Cardiac septum (tissue), 1 donor: Measurements from ENCODE around the gene NPM1. TPM values are rescaled to one million over a fixed set of nuclear protein-coding genes. Genes with fewer than 3 reads are reported as not detected.

Experiments
- DNase-seq: peaks from one replicate; pipeline ENCODE4 v3.0.0-alpha.2; 2020; ENCODE audit warnings: low spot score
- intact Hi-C: fragments of 100-400 bp; cut with DNase I; formaldehyde crosslinking; loops from one replicate; pipeline ENCODE4 v1.14.0; 2022
- total RNA-seq: library from RNA; stranded (reverse); fragmentation: NEBNext Ultra II Directional; extraction: Animal tissue kit (Norgen Biotek cat#: 25700); gene quantifications from one replicate; pipeline ENCODE4 v1.2.1, GENCODE V29; 2021
- donor health status: DM: no; HTN: no; CAD: no.

NPM1 gene
- total RNA-seq, 1 donor from 2014 or later = 412 TPM

DNA sequence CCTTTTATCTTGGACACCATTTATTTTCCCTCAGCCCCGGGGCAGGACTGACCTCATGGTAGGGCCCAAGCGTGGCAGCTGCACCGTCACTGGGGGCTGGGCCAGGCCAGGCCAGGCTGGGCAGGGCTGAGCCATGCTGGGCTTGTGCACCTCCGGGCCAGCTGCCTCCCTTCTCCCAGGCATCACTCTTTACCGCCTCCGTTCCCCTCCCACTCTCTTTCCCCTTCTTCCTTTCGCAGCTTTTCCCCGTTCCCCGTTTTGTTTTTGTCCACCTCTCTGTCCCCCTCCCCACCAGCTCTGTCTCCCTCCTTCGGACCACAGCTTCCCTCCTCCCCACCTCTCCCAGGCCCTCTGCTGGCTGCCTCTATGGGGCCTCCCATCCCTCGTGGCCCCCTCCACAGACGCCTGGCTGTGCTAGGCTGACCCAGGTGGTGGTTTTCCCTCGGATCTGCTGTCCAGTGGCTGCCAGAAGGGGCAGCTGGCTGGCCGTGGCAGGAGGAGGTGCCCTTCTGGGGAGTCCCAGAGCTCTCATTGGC is 49.7 kb downstream of the NPM1 start:
- no peak for DNase-seq
- intact Hi-C loops = no loop called here

DNA sequence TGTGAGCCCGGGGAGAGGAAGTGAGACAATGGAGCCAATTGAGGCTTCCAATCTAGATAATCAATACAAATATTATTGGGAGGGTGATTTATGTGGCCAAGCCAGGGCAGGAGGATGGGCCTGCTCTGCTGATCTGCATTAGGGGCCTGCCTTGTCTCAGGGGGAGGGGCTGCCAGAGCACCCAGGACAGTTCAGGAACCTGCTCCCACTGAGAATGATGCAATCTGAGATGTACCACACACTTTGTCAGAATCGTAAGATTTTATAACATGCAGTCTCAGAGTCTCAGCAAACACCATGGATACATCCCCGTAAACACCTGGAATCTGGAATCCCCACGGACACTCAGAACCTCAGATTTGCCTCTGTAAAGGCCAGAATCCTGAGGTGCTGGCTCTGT is 51.1 kb downstream of the NPM1 start:
- no peak for DNase-seq
- intact Hi-C loops = no loop called here

DNA sequence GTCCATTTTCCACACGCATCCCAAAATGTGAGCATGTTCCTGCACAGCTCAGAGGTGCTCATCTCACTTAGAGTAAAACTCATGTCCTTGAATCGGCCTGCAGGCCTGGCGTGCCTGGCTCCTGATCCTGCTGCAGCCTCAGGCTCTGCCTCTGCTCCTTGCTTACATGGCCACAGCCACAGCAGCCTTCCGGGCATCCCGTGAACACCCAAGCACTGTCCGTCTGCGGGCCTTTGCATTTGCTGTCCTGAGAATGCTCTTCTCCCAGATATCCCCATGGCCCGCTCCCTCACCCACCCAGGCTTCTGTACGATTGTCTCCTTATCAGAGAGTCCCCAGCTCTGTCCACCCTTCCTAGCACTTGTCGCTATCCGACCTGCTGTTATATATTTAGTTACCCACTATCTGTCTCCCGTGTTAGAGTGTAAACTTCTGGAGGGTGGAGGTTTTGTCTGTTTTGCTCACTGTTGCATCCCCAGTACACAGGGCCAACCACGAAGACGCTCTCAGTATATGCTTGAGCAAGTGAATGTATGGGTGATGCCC is 53.7 kb downstream of the NPM1 start:
- DNase-seq = no peak
- intact Hi-C loops = no loop called here

DNA sequence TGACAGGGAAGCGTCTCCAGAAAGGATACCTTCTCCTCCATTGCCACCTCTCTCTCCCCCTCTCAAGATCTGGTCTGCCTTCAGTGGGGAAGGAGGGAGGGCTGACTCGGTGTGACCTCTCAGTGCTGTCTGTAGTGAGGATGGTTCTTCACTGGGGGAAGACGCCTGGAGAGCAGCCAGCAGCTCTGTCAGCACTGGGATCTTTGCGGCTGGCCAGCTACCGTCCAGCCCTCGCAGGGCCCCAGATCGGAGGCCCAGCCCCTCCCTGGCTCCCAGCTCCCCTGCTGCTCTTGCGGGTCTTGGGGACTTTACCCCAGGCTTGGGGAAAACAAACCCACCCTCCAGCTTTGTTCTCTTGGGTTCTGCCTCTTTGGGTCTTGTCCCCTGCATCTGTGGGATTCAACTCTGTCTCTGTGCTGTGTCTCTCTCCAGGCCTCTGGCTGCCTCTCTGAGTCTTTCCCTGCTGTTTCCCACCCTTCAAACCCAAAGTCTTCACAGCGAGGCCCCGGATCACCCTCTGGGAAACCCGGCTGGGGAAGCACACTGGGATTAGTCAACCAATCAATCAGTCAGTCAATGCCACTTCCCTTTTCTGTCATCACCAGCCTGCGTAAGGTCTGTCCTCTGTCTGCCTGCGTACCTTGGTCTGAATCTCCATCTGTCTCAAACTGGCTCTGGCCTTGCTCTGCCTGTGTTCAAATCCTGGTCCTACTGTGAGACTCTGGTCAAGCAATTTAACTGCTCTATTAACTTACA is 54.8 kb downstream of the NPM1 start:
- intact Hi-C loops = no loop called here
- no peak for DNase-seq

DNA sequence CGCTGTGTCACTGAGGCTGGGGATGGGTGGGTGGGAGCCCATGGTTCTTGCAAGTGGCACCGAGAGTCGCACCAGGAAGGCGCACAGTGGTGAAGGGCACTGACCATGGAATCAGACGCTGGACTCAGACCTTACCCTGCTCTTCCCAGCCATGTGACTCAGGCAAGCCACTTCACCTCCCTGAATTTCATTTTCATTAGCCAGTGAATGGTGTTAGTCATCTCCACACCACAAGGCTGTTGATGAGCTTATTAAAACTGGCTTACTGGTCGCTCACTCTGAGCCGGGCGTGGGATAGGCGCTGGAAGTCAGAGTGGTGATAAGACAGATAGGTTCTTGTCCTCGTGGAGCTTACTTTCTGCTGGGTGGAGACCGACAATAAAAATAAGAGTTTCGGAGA is 56.9 kb downstream of the NPM1 start:
- DNase-seq = no peak
- intact Hi-C loops = no loop called here

DNA sequence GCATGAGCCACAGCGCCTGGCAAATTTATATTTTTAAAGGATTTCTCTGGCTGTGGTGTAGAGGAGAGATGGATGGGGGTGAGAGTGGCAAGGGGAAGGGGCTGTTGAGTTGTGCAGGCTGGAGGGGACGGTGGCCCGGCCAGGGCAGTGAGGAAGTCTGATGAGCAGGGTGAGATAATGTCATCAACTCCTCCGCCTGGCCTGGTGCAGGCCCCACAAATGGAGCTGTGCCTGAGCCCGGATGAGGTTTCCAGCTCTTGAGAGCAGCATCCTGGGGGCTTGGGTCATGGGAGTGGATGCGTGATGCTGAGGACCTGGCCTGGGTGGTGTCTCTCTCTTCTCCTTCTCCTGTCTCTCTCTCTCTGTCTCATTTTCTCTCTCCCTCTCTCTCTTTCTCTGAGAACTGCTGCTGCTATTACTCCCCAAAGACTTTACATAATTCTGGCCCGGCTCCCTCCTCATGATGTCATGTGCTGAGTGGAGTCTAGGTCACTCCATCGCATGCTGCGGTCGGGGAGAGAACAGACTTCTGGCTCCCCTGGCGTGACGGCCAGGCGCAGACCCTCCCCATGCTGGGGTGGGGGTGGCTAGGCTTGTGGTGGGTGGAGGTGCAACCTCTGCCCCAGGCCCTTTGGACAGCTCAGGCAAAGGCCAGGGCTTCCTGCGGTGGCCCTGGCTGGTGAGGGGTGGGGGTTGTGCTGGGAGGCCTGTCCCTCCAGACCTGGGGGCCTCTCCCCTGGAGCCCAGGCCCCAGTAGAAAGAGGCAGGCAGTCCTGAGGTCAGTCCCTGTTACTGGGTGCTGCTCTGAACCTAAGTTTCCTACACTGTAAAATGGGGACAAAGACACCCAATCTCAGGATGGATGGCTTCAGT is 58.2 kb downstream of the NPM1 start:
- intact Hi-C loops = no loop called here
- no peak for DNase-seq

DNA sequence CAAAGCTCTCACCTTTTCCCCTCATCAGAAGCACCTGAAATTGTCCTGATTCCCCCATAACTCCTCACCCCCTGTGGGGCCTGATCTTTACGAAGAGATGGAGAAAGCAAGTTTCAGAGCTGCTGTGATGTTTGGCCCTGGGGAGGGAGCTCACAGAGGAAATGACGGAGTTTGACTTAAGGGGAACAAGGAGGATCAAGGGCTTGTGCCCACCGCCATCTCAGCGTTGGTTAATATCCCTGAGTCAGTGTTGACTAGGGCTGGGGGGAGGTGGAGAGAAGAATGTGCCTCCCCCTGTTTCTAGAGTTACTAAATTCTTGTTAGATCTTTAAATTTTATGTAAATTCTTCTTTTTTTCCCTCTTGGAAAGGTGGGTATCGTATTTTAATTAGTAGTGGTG is 59.6 kb downstream of the NPM1 start:
- intact Hi-C loops = no loop called here
- no peak for DNase-seq

DNA sequence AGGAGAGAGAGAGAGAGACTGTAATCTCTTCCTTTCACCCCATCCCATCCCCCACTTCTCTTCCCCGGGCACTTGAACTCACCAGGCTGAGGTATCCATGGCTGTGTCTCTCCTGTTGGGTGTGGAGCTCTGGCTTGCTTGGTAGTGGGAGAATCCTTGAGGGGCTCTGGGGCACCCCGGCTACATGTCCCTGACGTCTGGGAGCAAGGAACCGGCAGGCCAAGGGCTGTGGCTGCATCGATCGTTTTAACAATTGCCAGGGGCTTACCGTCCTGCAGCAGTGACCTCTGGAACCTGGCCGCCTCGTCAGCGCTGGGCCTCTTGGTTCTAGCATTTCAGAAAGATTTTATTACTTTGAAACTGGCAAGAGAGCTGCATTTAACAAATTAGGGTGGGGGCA is 61.8 kb downstream of the NPM1 start:
- intact Hi-C loops = no loop called here
- DNase-seq = no peak

DNA sequence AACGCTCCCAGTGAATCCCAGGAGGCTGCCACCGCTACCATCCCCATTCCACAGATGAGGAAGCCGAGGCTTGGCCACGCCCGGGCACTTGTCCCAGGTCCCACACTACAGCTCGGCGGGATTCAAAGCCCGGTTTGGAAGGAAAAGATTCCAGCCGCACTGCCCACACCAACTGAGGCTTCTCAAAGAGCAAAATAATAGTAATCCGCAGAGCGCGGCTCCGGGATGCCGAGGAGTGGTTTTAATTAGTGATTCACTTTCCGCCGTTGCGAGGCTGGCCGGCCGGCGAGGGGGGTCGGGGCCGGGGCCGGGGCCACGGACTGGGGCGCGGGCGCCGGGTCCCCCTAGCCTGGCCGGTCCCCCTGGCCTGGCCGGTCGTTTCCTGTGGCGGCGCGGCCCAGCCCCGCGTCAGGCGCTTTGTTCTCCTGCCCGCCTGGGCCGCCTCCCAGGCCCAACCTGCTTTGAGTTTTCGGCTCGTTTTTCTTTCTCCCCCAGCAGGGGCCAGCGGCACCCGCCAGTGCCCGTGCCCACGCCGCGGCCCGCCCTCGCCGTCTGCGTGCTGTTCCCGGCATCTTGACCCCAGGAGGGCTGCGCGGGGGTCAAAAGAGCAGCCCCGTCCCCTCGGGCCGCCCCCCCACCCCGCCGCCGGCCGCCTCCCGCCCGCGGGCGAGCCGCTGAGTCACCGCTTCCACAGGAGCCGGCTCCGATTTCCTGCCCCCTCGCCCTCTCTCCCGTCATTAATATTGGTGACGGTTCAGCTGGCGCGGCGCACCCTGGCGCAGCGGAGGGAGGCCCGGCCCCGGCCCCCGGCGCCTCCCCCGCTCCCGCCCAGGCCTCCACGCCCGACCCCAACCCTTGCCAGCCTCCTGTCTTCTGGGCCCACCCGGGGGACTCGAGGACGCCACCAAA is 63.0 kb downstream of the NPM1 start:
- DNase-seq = no peak
- intact Hi-C loops = no loop called here

DNA sequence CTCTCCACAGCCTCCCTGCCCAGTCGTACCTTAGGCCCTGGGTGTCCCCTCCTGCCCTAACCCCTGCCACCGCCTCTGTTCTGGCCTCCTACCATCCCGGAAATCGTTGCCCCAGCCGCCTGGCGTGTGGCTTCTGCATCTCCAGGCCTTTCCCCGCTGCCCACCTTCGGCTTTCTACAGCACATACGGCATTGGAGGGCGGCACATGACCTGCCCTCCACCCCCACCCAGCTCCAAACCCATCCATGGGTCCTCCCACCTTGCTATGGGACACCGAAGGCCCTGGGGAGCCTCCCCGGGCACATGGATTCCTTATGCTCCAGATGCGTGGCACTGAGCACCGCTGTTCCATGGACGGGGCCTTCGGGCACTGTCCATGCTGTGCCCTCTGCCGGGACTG is 63.8 kb downstream of the NPM1 start:
- DNase-seq = no peak
- intact Hi-C loops = no loop called here

DNA sequence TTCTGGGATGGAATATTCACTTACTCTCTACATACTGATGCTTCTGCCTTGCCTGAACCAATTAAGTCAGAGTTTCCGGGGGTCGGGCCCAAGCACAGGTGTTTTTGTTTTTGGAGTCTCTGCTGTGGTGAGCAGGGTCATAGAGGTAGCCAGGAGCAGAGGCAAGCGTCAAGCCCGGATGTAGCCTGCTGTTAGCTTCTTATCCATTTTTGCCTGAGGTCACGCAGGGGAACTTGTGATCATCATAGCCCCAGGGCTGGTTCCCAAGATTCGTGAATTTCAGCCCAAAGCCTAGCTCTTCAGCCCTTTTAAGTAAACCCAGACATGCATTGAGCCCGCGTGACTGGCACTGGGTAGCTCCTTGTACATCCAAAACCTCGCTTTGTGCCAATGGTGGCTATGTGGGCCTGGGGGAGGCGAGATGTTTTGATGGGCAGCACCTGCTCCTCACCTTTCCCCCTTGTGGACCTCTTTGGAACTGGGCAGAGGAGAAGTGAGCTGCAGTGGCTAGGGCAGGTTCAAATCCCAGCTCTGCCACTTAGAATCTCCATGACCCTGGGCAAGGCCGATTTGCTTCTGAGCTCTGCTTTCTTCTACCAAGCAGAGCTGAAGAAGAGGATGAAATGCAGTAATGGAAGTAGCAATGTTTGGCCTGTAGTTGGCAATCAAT is 65.5 kb downstream of the NPM1 start:
- no peak for DNase-seq
- intact Hi-C loops = no loop called here

DNA sequence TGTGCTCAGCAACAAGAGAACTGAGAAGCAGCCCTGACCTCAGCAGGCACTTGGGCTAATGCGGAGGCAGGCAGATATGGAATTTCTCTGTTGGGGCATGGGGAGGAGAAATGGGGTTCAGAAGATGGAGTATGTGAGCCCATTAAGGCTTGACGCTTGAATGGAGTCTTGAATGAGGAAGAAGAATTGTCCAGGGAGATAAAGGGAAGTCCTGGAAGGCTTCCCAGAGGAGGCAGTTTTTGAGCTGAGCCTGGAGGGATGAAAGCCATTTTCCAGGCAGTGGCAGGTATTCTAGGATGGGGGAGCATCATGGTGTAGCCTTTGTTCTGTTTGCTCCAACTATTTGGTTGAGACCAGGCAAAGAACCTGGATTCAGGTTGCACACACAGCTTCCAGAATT is 66.3 kb downstream of the NPM1 start:
- no peak for DNase-seq
- intact Hi-C loops = no loop called here

DNA sequence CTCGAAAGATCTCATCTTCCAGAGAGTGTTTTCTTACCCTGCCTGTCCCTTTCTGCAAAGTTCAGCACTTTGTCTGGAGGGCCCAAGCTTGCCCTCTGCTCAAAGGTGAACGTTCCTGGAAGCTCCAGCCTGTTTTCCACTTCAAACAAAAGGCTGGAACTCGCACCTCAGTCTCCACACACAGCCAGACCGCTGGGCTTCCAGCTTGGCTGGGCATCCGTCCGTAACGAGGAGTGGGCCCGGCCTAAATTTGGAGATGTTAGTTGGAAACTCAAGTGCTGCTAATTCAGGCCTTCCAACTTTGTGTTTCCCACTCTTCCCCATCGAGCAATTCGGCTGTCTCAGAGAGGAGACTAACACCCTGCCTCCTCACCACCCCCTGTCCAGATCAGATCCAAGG is 66.9 kb downstream of the NPM1 start:
- DNase-seq = no peak
- intact Hi-C loops = no loop called here

DNA sequence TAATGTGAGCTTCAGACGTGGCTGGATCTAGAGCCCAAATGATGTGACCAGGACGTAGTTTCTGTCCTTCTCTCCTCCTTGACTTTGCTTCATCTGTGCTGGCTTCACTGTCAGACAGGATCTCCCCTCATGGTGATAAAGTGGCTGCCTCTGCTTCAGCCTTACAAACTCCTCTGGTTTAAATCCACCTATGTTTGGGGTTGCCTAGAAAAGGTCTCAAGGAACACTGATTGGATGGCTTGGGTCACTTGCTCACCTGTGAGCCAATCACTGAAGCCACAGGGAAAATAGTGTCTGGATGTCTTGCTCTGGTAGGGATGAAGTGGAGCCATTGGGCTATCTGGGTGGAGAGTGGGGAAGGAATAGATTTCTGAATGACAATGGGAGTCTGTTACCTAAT is 67.9 kb downstream of the NPM1 start:
- intact Hi-C loops = no loop called here
- DNase-seq = no peak

DNA sequence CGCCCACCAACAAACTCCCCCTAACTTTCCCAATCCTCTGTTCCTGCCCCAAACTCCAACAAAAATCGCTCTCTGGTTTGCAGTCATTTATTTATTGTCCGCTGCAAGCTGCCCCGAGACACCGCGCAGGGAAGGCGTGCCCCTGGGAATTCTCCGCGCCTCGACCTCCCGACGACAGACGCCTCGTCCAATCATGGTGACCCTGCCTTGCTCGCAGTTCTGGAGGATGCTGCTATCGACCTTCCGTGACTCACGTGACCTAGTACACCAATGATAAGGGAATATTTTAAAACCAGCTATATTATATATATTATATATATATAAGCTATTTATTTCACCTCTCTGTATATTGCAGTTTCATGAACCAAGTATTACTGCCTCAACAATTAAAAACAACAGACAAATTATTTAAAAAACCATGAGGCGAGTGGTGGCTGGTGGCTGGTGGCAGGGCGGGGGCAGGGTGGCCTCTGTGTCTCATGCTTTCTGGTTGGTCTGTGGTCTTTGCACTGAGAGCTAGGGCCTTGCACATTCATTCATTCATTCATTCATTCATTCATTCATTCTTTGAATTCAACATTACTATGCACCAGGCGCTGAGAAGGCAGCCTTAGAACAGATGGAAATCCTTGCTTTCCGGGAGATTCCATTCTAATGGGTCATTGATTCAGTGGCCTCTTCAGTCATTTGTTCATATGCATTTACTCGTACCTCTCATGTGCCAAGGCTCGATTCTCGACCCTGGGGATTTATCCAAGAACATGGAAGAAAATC is 69.7 kb downstream of the NPM1 start:
- intact Hi-C loops = no loop called here

DNA sequence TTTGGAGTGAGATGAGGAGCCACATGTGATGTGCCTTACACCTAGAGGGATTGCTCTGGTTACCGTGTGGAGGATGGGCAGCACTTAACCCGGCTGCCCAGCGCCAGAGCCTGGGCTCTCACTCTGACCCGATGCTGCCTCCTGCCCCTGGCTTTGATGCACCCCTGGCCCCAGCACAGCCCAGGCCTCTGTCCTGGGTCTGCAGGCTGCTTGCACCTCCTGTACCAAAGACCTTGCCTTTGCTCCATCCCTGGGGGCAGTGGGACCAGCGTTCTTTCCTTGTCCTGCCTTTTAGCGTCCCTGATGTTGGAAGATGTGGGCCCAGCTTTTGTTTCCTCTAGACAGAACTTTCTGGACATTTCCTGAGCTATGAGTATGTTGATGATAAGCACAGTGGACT is 72.2 kb downstream of the NPM1 start:
- DNase-seq = no peak
- intact Hi-C loops = no loop called here

More for the DNA sequence above, 69.7 kb downstream of the NPM1 start:
- no peak for DNase-seq
